Peyer's patch (tissue), 4 donors: Measurements from ENCODE around the gene TMEM163.

Source experiments
- POLR2A ChIP-seq, 2 donors: fragments of 450-650 bp; IDR thresholded peaks; one replicate each; pipeline ENCODE4 v1.5.1; 2017; ENCODE audit warnings: antibody characterized with exemption in 2 of 2, mild to moderate bottlenecking in 2 of 2, moderate library complexity in 2 of 2
- TF ChIP-seq, protein P1 (sequence below), 6 experiments: fragments of 450-650 bp in 4 of 6; fragments of 200-600 bp in 2 of 6; sonication (generic) in 1 of 6; IDR thresholded peaks; one replicate each; pipeline ENCODE4 v1.5.1; 2017 to 2019; ENCODE audit warnings: antibody characterized with exemption in 6 of 6, mild to moderate bottlenecking in 3 of 6, moderate library complexity in 1 of 6

DNA sequence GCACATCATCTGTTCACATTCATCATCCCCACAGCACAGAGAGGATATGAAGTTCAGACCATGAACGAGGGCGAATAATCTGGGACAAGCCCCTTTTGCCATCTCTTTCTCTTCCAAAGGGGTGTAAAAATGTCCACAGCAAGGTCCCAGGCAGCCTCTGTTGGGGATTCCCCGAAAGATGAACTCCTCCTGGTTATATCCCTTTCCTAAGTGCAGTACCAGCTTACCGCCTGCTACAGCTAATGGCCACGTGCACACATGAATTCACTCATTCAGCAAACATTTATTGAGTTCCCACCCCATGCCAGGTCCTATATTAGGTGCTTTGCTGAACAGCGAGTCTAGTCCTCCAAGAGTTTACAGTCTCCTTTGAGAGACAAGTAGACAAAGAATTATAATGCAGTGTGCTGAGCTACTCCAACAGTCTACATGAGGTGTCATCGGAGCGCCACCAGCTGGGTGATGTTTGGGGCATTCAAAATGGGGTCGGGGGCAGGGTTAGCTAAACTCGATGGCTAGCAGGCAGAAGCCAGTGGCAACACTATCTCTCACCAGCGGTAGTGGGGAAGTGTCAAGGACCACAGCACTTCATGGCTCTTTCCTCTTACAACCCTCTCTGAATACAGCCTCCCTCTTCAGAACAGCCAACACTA is 228.9 kb downstream of the TMEM163 start:
- TF ChIP-seq, protein P1, sequence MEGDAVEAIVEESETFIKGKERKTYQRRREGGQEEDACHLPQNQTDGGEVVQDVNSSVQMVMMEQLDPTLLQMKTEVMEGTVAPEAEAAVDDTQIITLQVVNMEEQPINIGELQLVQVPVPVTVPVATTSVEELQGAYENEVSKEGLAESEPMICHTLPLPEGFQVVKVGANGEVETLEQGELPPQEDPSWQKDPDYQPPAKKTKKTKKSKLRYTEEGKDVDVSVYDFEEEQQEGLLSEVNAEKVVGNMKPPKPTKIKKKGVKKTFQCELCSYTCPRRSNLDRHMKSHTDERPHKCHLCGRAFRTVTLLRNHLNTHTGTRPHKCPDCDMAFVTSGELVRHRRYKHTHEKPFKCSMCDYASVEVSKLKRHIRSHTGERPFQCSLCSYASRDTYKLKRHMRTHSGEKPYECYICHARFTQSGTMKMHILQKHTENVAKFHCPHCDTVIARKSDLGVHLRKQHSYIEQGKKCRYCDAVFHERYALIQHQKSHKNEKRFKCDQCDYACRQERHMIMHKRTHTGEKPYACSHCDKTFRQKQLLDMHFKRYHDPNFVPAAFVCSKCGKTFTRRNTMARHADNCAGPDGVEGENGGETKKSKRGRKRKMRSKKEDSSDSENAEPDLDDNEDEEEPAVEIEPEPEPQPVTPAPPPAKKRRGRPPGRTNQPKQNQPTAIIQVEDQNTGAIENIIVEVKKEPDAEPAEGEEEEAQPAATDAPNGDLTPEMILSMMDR (IDR thresholded peaks at IDR 0.05), result no peak
- TF ChIP-seq POLR2A (IDR thresholded peaks at IDR 0.05), result no peak
